Omental fat pad (tissue), 4 donors: Measurements from ENCODE around the gene RASSF7. TPM values are rescaled to one million over a fixed set of nuclear protein-coding genes. Genes with fewer than 3 reads are reported as not detected.

Experiments
- ATAC-seq: fragments of 150-250 bp; one replicate; pipeline ENCODE4 v1.9.1; 2016; ENCODE audit warnings: mild to moderate bottlenecking, moderate library complexity; ENCODE audit not compliant: low FRiP score
- DNase-seq: peaks from one replicate; pipeline ENCODE4 v3.0.0-alpha.2; 2019; ENCODE audit warnings: low spot score
- total RNA-seq, 4 donors: library from RNA; depleted of rRNA; stranded (reverse); fragments of >200 nt; gene quantifications; one replicate each; pipeline ENCODE4 v1.1.0, GENCODE V29; 2016
- TF ChIP-seq, protein P1 (sequence below), 3 donors: fragments of 450-650 bp; IDR thresholded peaks; one replicate each; pipeline ENCODE4 v1.5.1; 2016 to 2017; ENCODE audit warnings: antibody characterized with exemption in 3 of 3, mild to moderate bottlenecking in 3 of 3, moderate library complexity in 2 of 3

The RASSF7 gene
- total RNA-seq, 4 donors from 2014 or later: 9.1 to 31.8 (median 13.4) TPM

DNA sequence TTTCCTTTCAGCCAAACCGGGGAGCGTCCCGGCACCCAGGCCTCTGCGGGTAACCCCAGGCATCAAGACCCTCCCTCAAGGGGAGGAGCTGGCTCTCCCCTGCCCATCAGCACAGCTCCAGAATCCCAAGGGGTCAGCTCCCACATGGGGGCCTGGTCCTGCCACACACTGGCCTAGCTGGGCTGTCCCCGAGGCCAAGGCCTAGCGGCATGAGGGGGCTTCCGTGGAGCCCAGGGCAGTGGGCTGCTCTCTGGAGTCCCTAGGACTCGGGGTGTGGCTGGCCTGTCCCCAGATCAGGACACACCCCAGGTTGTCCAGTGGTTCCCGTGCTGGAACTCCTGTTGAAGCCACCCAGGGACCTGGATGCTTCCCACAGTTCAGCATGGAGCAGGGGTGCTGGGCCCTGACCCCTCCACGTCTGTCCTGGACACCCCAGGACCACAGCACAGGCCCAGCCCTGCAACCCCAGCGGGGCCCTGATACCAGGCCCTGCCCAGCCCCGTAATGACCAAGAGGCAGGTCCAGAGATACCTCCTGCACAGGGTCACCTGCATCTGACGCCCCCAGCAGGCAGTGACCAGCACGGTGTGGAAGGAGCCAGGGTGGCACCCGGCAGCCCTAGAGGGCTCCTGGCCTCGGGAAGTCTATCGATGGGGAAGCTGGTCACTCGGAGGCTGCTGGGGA lies 30.9 kb upstream of the RASSF7 start:
- ATAC-seq (no peak), DNase-seq (no peak)
- TF ChIP-seq, protein P1, sequence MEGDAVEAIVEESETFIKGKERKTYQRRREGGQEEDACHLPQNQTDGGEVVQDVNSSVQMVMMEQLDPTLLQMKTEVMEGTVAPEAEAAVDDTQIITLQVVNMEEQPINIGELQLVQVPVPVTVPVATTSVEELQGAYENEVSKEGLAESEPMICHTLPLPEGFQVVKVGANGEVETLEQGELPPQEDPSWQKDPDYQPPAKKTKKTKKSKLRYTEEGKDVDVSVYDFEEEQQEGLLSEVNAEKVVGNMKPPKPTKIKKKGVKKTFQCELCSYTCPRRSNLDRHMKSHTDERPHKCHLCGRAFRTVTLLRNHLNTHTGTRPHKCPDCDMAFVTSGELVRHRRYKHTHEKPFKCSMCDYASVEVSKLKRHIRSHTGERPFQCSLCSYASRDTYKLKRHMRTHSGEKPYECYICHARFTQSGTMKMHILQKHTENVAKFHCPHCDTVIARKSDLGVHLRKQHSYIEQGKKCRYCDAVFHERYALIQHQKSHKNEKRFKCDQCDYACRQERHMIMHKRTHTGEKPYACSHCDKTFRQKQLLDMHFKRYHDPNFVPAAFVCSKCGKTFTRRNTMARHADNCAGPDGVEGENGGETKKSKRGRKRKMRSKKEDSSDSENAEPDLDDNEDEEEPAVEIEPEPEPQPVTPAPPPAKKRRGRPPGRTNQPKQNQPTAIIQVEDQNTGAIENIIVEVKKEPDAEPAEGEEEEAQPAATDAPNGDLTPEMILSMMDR (IDR thresholded peaks at IDR 0.05): no peak

DNA sequence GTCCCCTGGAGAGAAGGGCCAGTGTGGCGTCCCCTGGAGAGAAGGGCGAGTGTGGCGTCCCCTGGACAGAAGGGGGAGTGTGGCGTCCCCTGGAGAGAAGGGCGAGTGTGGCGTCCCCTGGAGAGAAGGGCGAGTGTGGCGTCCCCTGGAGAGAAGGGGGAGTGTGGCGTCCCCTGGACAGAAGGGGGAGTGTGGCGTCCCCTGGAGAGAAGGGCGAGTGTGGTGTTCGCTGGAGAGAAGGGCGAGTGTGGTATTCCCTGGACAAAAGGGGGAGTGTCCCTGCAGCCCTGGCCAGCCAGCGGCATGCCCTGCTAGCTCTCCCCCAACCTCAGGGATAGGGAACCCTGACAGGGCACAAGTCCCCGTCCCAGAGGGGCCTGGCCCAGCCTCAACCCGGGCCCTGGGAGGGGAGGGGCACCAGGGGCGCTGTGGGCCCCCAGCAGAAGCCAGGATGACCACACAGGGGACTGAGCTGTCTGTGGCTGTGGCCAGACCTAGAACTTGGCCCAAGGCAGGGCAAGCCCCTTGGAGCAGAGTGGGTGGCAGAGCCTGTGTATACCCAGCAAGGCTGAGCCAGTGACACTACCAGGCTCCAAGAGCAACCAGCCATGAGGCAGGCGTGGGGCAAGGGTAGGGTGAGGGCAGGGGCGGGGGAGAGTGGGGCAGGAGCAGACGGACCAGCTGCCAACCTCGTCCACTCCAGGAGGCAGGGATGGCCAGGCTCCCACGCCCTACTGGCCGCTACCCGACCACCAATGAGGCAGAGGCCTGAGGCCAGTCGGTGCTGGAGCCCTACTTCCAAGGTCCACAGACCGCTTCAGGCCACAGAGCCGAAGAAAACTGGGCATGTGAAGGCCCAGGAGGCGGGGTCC lies 29.6 kb upstream of the RASSF7 start:
- no peak for ATAC-seq
- TF ChIP-seq, protein P1 (IDR thresholded peaks at IDR 0.05): no peak
- no peak for DNase-seq

GRCh38 chr11:531919-532526 lies 28.7 kb upstream of the RASSF7 start:
- no peak for ATAC-seq

GRCh38 chr11:532527-532985 lies 28.2 kb upstream of the RASSF7 start:
- DNase-seq (no peak), ATAC-seq (no peak)
- TF ChIP-seq, protein P1 (IDR thresholded peaks at IDR 0.05): no peak

More at GRCh38 chr11:531919-532526, 28.7 kb upstream of the RASSF7 start:
- no peak for DNase-seq
- TF ChIP-seq, protein P1 (IDR thresholded peaks at IDR 0.05): no peak

GRCh38 chr11:532986-533585 lies 27.7 kb upstream of the RASSF7 start:
- DNase-seq (no peak), ATAC-seq (no peak)
- TF ChIP-seq, protein P1 (IDR thresholded peaks at IDR 0.05): no peak

GRCh38 chr11:533586-534395 lies 27.0 kb upstream of the RASSF7 start:
- DNase-seq (no peak), ATAC-seq (no peak)
- TF ChIP-seq, protein P1 (IDR thresholded peaks at IDR 0.05): no peak
